ENCODE results near the gene MEF2A.

DNA sequence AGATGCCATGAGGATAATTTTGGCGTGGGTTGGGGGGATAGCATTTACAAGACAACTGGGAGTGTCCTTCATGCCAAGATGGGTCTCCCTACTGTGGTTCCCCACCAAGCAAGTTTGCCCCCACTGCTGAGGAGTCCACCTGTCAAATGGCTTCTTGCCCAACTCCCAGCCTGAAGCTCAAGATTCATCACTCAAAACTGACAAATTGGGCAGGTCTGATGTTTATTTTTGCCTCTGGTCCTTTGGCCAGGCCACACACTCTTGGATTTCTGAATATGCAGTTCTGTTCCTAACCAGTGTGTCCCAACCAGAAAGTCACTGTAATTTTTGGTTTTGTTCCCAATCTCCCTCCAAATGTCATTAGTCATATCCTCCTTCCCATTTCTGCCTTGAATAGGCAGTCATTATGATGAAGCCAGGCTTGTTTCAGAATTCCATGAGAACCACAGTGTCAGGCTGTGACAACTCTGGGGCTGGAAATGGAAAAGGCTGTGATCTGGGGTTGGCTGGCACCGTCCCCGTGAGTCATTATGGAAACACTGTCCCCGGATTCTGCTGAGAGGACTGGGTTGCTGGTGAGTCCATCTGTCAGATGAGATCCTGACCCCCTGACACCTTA is 29.3 kb upstream of the MEF2A start:
- TF ChIP-seq RARB (CRISPR knock-in tag; IDR thresholded peaks at IDR 0.05) (no peak), TSHZ2 (CRISPR knock-in tag; IDR thresholded peaks at IDR 0.05) (no peak)
